ENCODE measurements around the gene OLFML2A.

The OLFML2A gene

GRCh38 chr9:124800306-124801259 lies 23.6 kb downstream of the OLFML2A start:
- H3K36me3 ChIP-seq (ENCODE audit: insufficient read depth, low read length) = no peaks in the 10 kb centered on the region
- no peaks in the 10 kb centered on the region for H3K9me3 ChIP-seq (ENCODE audit: low read length)
- H3K4me3 ChIP-seq (ENCODE audit: low read length) = no peak overlapping the region
- H3K4me1 ChIP-seq (ENCODE audit: insufficient read depth, low read length) = no peaks in the 10 kb centered on the region
- peaks cover 10% of the 10 kb centered on the region for H3K27me3 ChIP-seq (ENCODE audit: insufficient read depth, low read length)
- no peak overlapping the region for H2AFZ ChIP-seq (ENCODE audit: low read depth, low read length)

- Histone ChIP-seq H3K4me3 (ENCODE audit: low read length) (no peak overlapping the region), H3K9me3 (ENCODE audit: low read length) (no peaks in the 10 kb centered on the region), H3K4me1 (ENCODE audit: insufficient read depth, low read length) (no peaks in the 10 kb centered on the region), H3K27me3 (ENCODE audit: insufficient read depth, low read length) (peaks cover 7% of the 10 kb centered on the region), H2AFZ (ENCODE audit: low read depth, low read length) (no peak overlapping the region), H3K36me3 (ENCODE audit: insufficient read depth, low read length) (no peaks in the 10 kb centered on the region)
Observed at GRCh38 chr9:124801356-124801755, 24.4 kb downstream of the OLFML2A start.

GRCh38 chr9:124802426-124802825 lies 25.5 kb downstream of the OLFML2A start:
- H3K27me3 ChIP-seq (ENCODE audit: insufficient read depth, low read length) = peaks cover 7% of the 10 kb centered on the region
- no peaks in the 10 kb centered on the region for H3K4me1 ChIP-seq (ENCODE audit: insufficient read depth, low read length)
- no peaks in the 10 kb centered on the region for H3K9me3 ChIP-seq (ENCODE audit: low read length)
- H2AFZ ChIP-seq (ENCODE audit: low read depth, low read length) = no peak overlapping the region
- H3K4me3 ChIP-seq (ENCODE audit: low read length) = no peak overlapping the region
- no peaks in the 10 kb centered on the region for H3K36me3 ChIP-seq (ENCODE audit: insufficient read depth, low read length)

DNA sequence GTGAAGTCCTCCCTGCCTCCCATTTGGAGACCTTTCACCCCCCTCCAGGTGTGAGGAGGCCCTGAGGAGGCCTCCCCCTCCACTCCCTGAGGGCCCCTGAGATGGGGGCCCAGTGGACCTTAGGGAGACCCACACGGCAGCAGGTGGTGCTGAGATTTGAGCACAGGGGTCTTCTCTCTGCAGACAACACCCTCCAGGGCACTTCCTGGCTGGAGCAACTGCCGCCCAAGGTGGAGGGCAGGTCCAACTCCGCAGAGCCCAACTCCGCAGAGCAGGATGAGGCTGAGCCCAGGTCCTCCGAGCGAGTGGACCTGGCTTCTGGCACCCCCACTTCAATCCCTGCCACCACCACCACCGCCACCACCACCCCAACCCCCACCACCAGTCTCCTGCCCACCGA lies 27.0 kb downstream of the OLFML2A start:
- Histone ChIP-seq H3K9me3 (ENCODE audit: low read length) (no peaks in the 10 kb centered on the region), H3K27me3 (ENCODE audit: insufficient read depth, low read length) (peaks cover 7% of the 10 kb centered on the region), H3K36me3 (ENCODE audit: insufficient read depth, low read length) (no peaks in the 10 kb centered on the region), H3K4me3 (ENCODE audit: low read length) (no peak overlapping the region), H2AFZ (ENCODE audit: low read depth, low read length) (no peak overlapping the region), H3K4me1 (ENCODE audit: insufficient read depth, low read length) (no peaks in the 10 kb centered on the region)

GRCh38 chr9:124805186-124805585 lies 28.3 kb downstream of the OLFML2A start:
- H3K4me1 ChIP-seq (ENCODE audit: insufficient read depth, low read length) = no peaks in the 10 kb centered on the region
- no peak overlapping the region for H3K4me3 ChIP-seq (ENCODE audit: low read length)
- H3K27me3 ChIP-seq (ENCODE audit: insufficient read depth, low read length) = peaks cover 7% of the 10 kb centered on the region
- no peaks in the 10 kb centered on the region for H3K36me3 ChIP-seq (ENCODE audit: insufficient read depth, low read length)
- H3K9me3 ChIP-seq (ENCODE audit: low read length) = no peaks in the 10 kb centered on the region
- H2AFZ ChIP-seq (ENCODE audit: low read depth, low read length) = no peak overlapping the region

- no peaks in the 10 kb centered on the region for H3K36me3 ChIP-seq (ENCODE audit: insufficient read depth, low read length)
- peaks cover 28% of the 10 kb centered on the region for H3K4me1 ChIP-seq (ENCODE audit: insufficient read depth, low read length)
- no peaks in the 10 kb centered on the region for H3K27me3 ChIP-seq (ENCODE audit: insufficient read depth, low read length)
- H3K4me3 ChIP-seq (ENCODE audit: low read length) = no peak overlapping the region
- H3K9me3 ChIP-seq (ENCODE audit: low read length) = no peaks in the 10 kb centered on the region
- no peak overlapping the region for H2AFZ ChIP-seq (ENCODE audit: low read depth, low read length)
Observed at GRCh38 chr9:124808246-124808956, 31.5 kb downstream of the OLFML2A start.

- H3K4me3 ChIP-seq (ENCODE audit: low read length) = no peak overlapping the region
- H3K9me3 ChIP-seq (ENCODE audit: low read length) = no peaks in the 10 kb centered on the region
- no peak overlapping the region for H2AFZ ChIP-seq (ENCODE audit: low read depth, low read length)
- H3K27me3 ChIP-seq (ENCODE audit: insufficient read depth, low read length) = no peaks in the 10 kb centered on the region
- peaks cover 28% of the 10 kb centered on the region for H3K4me1 ChIP-seq (ENCODE audit: insufficient read depth, low read length)
- H3K36me3 ChIP-seq (ENCODE audit: insufficient read depth, low read length) = no peaks in the 10 kb centered on the region
Observed at GRCh38 chr9:124809211-124809610, 32.3 kb downstream of the OLFML2A start.

DNA sequence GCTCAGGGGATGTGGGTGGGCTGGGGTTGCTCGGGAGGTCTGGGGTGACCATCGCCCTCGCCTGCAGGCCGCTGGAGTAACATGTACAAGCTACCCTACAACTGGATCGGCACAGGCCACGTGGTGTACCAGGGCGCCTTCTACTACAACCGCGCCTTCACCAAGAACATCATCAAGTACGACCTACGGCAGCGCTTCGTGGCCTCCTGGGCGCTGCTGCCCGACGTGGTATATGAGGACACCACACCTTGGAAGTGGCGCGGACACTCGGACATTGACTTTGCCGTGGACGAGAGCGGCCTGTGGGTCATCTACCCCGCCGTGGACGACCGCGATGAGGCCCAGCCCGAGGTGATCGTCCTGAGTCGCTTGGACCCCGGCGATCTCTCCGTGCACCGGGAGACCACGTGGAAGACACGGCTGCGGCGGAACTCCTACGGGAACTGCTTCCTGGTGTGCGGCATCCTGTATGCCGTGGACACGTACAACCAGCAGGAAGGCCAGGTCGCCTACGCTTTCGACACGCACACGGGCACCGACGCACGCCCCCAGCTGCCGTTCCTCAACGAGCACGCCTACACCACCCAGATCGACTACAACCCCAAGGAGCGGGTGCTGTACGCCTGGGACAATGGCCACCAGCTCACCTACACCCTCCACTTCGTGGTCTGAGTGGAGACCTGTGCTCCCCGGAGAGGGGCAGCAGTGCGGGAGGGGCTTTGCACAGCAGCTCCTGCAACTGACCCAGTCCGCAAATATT lies 33.0 kb downstream of the OLFML2A start:
- no peaks in the 10 kb centered on the region for H3K9me3 ChIP-seq (ENCODE audit: low read length)
- no peaks in the 10 kb centered on the region for H3K36me3 ChIP-seq (ENCODE audit: insufficient read depth, low read length)
- H3K4me1 ChIP-seq (ENCODE audit: insufficient read depth, low read length) = peaks cover 28% of the 10 kb centered on the region
- no peaks in the 10 kb centered on the region for H3K27me3 ChIP-seq (ENCODE audit: insufficient read depth, low read length)
- H2AFZ ChIP-seq (ENCODE audit: low read depth, low read length) = no peak overlapping the region
- no peak overlapping the region for H3K4me3 ChIP-seq (ENCODE audit: low read length)

GRCh38 chr9:124810663-124811355 lies 33.9 kb downstream of the OLFML2A start:
- no peaks in the 10 kb centered on the region for H3K27me3 ChIP-seq (ENCODE audit: insufficient read depth, low read length)
- peak overlapping the region; percentile 4 for H2AFZ ChIP-seq (ENCODE audit: low read depth, low read length)
- H3K4me1 ChIP-seq (ENCODE audit: insufficient read depth, low read length) = peaks cover 28% of the 10 kb centered on the region
- H3K9me3 ChIP-seq (ENCODE audit: low read length) = no peaks in the 10 kb centered on the region
- no peaks in the 10 kb centered on the region for H3K36me3 ChIP-seq (ENCODE audit: insufficient read depth, low read length)
- no peak overlapping the region for H3K4me3 ChIP-seq (ENCODE audit: low read length)

DNA sequence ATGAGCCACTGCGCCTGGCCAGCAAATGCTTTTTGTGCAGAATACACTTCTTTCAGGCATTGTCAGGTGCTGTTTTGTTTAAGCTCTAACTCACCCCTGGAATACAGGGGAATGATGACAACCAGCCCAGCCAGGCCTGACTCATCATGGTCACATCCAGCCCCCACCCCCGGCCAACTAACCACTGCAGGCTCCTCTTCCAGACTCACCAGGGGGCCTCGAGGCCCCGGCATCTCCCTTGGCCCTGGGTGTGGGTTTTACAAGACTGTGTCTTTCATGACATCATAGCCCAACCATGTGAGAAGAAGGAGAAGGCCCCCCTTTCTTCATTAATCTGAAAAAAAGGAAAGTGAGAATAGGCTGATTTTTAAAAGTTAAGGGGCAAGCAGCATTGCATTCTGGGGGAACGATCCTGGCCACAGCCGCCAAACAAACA lies 35.5 kb downstream of the OLFML2A start:
- Histone ChIP-seq H3K27me3 (ENCODE audit: insufficient read depth, low read length) (no peaks in the 10 kb centered on the region), H3K4me3 (ENCODE audit: low read length) (no peak overlapping the region), H3K36me3 (ENCODE audit: insufficient read depth, low read length) (no peaks in the 10 kb centered on the region), H3K4me1 (ENCODE audit: insufficient read depth, low read length) (peaks cover 28% of the 10 kb centered on the region), H2AFZ (ENCODE audit: low read depth, low read length) (no peak overlapping the region), H3K9me3 (ENCODE audit: low read length) (no peaks in the 10 kb centered on the region)

DNA sequence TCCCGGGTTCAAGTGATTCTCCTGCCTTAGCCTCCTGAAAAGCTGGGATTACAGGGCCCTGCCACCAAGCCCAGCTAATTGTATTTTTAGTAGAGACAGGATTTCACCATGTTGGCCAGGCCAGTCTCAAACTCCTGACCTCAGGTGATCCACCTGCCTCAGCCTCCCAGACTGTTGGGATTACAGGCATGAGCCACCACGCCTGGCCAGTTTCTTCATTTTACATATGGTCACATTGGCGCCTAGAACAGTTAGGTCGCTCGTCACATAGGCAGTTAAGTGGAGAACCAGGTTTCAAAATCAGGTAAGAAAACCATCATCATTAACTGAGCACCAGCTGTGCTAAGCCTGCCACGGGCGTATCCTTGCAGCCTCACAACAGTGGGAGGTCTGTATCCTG lies 36.1 kb downstream of the OLFML2A start:
- Histone ChIP-seq H2AFZ (ENCODE audit: low read depth, low read length) (no peak overlapping the region), H3K4me1 (ENCODE audit: insufficient read depth, low read length) (peaks cover 28% of the 10 kb centered on the region), H3K9me3 (ENCODE audit: low read length) (no peaks in the 10 kb centered on the region), H3K4me3 (ENCODE audit: low read length) (no peak overlapping the region), H3K36me3 (ENCODE audit: insufficient read depth, low read length) (no peaks in the 10 kb centered on the region), H3K27me3 (ENCODE audit: insufficient read depth, low read length) (no peaks in the 10 kb centered on the region)

- no peaks in the 10 kb centered on the region for H3K27me3 ChIP-seq (ENCODE audit: insufficient read depth, low read length)
- peaks cover 28% of the 10 kb centered on the region for H3K4me1 ChIP-seq (ENCODE audit: insufficient read depth, low read length)
- H3K9me3 ChIP-seq (ENCODE audit: low read length) = no peaks in the 10 kb centered on the region
- H2AFZ ChIP-seq (ENCODE audit: low read depth, low read length) = no peak overlapping the region
- H3K36me3 ChIP-seq (ENCODE audit: insufficient read depth, low read length) = no peaks in the 10 kb centered on the region
- H3K4me3 ChIP-seq (ENCODE audit: low read length) = no peak overlapping the region
Observed at GRCh38 chr9:124813501-124814163, 36.7 kb downstream of the OLFML2A start.

Data from neuron (in vitro differentiated cells).